Measurements from ENCODE around the gene METTL4.

Gene METTL4, protein sequence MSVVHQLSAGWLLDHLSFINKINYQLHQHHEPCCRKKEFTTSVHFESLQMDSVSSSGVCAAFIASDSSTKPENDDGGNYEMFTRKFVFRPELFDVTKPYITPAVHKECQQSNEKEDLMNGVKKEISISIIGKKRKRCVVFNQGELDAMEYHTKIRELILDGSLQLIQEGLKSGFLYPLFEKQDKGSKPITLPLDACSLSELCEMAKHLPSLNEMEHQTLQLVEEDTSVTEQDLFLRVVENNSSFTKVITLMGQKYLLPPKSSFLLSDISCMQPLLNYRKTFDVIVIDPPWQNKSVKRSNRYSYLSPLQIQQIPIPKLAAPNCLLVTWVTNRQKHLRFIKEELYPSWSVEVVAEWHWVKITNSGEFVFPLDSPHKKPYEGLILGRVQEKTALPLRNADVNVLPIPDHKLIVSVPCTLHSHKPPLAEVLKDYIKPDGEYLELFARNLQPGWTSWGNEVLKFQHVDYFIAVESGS

DNA sequence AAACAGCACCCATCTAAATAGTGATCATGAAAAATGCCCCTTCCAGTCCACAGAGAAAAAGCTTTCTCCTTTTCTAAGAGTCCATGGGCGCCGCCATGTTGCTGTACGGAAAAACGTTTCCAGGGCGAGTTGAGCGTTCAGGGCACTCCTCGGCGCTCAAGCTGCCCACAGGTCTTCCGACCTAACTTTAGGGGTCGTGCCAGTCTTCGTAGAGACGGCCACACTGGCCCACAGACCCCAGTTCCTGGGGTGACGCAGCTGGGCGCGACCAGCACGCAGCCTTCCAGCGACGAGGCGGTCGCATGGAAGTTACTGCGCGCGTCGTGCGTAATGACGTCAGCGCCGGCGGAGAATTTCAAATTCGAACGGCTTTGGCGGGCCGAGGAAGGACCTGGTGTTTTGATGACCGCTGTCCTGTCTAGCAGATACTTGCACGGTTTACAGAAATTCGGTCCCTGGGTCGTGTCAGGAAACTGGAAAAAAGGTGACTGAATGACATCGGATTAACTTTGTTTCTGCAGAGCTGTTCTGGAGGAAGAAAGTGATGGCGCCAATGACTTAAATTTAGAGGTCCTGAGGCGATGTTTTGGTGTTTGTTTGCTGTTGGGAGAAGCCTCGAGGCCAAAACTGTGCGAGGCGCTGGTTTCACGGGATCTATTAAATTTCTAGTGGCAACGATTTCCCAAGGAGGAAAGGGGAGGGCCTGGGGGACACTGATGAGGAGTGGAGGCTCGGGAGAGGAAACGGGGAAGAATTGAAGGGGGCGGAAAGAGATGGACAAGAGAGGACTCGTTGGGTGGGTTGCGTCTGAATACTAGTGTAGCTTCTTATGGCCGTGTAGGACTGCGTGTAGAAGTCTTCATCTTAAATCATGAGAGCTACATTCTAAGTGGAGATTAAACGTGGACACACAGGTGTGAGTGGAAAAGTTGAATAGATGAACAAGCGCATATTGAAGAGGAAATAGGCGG, at the start of gene METTL4, which contains the start of gene NDC80:
Gene METTL4 (minus strand): TSS at position 306 of the 971 bp plus-strand sequence. CDS start 4,289 bp downstream, outside the sequence.
Gene NDC80 (plus strand): TSS at position 358 of the 971 bp plus-strand sequence. CDS start 1,429 bp downstream, outside the sequence.
- FAIRE-seq = no peak

DNA sequence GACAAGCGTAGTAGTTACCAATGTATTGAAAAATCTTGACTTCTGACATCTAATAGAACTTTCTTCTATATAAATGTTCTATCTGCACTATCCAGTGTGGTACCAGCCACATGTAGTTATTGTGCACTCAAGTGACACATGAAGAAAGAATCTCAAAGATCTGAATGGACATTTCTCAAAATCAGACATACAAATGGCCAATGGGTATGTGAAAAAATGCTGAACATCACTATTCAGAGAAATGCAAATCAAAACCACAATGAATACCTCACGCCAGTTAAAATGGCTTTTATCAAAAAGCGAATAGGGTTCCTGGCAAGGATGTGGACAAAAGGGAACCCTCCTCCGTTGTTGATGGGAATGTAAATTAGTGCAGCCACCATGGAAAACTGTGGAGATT, 46.7 kb upstream of the METTL4 start:
- no peak for FAIRE-seq

DNA sequence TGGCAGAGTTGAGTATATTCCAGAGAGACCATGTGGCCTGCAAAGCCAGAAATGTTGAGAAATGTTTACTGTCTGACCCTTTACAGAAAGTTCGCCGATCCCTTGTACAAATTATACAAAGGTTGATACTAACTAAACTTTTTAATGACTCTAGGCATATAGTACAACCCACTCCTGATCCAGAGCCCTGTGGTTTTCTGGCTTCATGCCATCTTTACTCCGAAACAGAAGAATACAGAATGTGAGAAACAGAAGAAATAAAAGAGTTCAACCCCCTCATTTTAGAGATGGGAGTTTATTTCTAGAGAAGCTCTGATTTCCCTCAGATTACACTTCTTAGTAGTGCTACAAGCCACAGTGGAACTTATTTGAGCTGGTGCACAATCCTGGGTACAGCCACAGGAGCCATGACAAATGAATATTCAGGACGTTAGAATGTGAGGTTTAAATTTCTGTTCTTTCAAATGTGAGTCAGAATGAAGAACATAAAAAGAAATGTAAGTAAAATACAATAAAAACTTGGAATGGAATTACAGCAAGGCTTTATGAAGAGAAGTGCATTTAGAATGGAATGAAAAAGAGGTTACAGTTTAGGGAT, 46.2 kb upstream of the METTL4 start:
- no peak for FAIRE-seq

DNA sequence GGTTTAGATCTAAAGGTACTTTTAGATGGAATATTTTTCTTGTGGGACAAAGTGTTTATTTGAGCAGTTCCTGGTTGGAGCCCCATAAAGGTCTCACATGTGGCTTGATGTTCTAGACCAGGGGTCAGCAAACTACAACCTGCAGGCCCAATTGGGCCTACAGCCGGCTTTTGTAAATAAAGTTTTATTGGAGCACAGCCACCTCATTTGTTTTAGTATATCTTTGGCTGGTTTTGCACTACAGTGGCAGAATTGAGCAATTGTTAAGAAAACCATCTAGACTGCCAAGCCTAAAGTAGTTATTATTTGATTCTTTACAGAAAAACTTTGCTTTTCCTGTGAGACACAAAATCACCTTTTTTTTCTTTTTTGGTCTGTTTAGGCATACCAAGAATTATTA, 41.7 kb upstream of the METTL4 start:
- no peak for FAIRE-seq

DNA sequence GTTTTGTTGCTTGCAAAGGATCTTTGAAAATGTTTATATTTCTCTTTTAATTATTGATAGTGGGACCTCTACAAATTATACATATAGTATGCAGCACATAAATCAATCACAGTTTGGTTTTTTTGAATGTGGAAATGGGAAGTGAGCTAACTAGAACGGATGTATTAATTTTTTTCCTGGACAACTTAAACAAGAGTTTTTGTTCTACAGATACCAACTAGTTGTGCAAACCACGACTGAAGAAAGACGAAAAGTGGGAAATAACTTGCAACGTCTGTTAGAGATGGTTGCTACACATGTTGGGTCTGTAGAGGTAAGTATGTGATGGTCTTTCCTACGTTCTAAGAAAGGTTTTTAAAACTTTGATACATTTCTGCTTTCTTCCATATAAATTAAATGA, 39.2 kb upstream of the METTL4 start:
- no peak for FAIRE-seq

DNA sequence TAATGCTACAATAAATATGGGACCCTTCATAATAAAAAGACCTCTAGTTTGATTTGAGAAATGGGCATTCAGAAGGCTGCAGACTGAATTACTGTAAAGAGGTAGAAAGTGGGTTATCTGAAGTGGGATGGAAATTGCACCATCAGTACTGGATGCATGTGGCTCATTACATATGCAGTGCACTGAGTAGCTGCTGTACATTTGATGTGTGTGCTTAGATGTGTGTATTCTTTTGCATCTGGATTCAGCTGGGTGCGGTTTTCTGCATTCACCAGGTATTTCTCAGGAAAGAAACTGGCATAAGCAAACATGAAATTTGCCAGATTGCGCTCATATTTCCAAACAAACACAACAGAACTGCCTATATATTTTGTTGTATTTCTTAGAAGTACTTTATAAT, 38.3 kb upstream of the METTL4 start:
- no peak for FAIRE-seq

DNA sequence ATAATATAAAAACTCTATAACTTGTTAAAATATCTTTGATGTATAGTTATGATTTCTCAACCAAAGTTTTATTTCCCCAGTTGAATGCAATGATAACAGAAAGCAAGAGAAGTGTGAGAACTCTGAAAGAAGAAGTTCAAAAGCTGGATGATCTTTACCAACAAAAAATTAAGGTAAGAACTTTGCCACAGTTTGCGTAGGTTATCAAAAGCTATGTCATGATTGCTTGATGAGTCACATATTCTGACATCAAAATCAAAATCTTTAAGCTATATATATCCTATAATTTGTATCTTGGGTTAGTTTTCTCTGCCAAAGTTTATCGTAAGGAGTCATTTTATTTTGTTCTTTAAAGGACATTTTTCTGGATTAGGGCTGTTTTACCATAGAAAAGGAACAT, 35.0 kb upstream of the METTL4 start:
- no peak for FAIRE-seq

DNA sequence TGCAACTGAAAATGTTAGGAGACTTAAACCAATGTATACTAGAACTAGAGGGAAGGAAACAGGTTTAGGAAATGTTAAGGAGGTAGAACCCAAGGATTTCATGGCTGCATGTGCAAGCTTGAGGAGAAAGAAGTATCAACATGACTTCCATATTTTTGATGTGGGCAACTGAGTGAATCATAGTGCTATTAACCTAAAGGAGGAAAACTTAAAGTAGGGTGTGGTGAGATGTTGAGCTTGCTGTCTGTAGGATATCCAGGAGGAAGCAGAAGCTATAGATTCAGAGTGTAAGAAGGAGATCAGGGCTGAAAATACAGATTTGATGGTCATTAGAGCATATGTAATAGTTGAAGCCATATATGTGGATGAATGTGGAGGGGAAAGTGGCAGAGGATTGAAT, 31.5 kb upstream of the METTL4 start:
- no peak for FAIRE-seq

DNA sequence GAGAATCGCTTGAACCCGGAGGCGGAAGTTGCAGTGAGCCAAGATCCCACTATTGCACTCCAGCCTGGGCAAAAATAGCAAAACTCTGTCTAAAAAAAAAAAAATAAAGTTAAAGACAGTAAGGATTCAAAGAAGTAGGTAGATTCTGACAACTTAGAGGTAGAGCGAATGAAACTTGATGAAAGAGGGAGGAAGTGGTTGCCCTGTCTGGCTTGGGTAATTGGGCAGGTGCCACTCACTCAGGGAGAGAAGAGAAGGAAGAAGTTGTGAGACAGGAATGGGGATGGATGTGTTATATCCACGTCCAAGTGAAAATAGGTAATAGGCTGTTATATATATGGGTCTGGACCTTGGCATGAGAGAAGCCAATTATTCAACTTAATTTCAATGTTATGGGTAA, 26.3 kb upstream of the METTL4 start:
- no peak for FAIRE-seq

DNA sequence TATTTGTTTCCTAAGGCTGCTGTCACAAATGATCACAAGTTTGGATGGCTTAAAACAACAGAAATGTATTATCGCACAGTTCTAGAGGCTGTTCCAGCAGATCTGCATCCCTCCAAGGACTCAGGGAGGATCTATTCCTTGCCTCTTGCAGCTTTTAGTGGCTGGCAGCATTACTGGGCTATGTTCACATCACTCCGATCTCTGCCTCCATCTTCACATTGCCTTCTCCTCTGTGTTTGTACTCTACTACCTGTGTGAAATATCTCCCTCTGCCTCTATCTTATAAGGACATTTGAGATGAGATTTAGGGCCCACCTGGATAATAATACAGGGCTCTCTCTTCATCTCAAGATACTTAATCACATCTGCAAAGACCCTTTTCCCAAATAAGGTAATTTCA, 19.0 kb upstream of the METTL4 start:
- FAIRE-seq = no peak

DNA sequence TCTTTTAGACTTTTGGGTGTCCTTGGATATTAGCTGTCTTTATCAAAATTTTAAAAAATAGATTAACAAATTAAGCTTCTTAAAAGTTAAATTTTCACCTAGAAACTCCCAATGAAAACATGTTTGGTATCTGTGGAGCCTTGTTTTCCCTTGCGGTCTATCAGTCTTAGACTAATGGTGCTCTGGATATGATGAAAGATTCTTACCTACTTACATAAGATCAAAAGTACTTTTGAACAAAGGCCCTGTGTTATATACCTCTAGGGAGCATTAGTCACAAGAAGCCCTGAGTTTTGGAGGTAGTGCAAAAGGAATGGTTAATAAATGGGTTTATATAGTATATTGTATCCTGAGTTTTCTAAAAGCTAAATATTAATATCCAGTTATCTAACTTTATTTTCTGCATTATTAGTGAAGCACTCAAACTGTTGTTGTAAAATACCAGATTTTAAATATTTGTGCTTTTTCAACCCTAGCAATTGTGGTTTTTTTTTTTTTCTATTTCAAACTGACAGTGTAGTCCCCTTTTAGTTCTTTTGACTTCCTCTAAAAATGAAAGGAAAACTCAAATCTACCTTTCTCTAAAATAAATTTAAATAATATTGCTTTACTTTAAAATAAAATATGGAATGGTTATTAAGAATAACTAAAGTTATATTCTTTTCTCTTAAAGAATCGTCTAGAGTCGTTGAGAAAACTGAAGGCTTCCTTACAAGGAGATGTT, 18.2 kb upstream of the METTL4 start:
- FAIRE-seq = no peak

DNA sequence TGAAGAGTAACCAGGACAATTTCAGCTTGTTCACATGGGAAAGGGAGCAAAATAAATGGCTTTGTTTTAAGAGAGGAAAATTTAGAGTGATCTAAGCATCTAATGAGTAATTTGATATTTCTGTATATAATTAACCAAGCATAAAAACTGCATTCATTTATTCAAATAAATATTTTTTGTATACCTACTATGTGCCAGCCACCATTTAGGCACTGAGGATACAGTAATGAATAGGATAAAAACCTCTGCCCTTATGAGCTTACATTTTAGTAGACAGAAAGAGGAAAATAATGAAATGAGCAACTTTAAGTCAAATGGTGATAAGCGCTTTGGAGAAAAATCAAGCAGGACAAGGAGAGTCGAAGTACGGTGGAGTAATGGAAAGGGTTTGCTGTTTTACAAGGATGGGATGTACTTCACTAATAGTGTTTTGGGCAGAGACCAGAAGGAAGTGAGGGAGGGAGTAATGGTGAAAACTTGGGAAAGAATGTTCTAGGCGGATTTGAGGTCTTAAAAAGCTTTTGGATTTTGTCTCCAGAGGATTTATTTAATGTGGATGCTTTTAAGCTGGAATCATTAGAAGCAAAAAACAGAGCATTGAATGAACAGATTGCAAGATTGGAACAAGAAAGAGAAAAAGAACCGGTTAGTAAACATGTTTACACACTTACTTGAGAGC, 17.5 kb upstream of the METTL4 start:
- FAIRE-seq = no peak

DNA sequence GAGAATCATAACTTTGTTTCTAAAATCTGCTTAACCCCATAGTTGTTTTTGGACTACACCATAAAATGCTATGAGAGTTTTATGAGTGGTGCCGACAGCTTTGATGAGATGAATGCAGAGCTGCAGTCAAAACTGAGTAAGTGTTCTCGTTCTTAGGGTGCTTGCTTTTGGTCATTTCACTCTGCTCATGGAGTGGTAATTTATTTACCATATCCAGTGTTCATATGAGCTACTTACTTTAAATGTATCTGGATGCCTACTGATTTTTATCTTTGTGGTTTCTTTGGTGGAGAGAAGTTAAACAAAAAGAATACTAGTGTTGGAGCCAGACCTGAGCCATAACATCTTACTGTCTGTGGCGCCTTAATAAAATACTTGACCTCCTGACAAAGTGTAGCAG, 16.5 kb upstream of the METTL4 start:
- FAIRE-seq = no peak

DNA sequence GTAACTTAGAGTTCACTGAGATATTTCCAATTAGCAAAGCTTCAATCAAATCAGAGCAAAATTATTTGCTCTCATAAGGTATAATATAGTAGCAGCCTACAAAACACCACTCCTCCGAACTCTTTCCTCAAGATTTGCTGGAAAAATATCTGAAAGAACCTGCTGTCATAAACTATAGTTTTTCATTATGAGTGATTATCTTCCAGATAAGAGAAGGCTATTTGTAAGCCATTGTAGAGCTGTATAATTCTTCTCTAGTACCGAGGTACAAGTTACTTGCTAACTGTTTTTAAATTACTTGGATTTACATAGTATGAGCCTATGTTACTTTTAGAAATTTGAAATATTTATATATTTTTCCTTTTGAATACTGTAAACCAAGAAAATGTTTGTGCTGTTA, 2.1 kb upstream of the METTL4 start:
- FAIRE-seq = no peak

DNA sequence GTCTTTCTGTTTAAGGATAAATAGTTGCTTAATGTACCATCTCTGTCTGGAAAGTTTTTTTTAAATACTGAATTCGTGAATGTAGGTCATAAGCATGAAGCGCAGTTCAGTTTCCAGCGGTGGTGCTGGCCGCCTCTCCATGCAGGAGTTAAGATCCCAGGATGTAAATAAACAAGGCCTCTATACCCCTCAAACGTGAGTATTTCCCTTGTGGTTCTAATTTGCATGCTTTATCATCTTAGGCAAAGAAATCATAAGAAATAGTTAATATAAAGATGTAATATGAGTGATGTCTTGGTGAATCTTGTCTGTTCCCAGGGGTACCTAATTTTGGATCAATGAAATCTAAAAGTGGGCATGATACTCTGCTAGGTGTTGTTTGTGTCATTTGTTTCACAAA, 1.6 kb upstream of the METTL4 start:
- no peak for FAIRE-seq

DNA sequence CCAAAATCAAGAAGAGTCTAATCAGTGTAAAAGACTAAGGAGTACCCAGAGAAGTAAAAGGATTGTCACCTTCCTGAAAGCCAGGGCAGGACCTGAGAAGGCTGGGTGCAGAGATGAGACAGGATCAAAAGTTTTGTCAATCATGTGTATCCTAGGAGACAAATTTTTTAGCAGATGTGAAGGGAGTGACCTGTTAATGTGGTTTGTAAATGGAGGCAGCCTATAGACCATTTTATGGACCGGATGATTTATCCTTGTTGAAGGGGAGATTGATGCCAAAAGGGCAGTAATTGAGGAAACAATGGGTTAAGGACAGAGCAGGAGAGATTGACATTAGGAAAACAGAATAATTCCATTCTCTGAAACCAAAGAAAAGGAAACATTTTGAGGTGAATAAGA, 865 bp upstream of the METTL4 start:
- FAIRE-seq = no peak

DNA sequence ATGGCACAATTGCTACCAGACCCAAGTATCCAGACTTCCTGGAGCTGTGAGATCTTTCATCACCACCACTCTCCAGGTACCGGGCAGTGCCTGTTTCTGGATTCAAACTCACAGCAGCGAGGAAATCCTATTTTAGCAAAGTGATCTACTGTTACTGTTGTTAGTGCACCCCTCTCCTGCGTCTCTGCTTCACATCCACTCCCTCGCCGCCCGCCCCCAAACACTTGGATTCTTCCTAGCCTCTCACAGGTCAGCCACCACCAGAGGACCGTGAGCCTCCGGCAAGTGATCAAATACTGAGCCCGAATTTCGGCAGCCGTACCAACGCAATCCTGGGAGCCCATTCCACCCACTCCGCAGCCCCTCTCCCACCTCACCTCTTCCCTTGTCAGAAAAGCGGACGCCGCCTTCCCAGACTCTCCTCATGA, 519 bp downstream of the METTL4 start:
- FAIRE-seq = no peak

DNA sequence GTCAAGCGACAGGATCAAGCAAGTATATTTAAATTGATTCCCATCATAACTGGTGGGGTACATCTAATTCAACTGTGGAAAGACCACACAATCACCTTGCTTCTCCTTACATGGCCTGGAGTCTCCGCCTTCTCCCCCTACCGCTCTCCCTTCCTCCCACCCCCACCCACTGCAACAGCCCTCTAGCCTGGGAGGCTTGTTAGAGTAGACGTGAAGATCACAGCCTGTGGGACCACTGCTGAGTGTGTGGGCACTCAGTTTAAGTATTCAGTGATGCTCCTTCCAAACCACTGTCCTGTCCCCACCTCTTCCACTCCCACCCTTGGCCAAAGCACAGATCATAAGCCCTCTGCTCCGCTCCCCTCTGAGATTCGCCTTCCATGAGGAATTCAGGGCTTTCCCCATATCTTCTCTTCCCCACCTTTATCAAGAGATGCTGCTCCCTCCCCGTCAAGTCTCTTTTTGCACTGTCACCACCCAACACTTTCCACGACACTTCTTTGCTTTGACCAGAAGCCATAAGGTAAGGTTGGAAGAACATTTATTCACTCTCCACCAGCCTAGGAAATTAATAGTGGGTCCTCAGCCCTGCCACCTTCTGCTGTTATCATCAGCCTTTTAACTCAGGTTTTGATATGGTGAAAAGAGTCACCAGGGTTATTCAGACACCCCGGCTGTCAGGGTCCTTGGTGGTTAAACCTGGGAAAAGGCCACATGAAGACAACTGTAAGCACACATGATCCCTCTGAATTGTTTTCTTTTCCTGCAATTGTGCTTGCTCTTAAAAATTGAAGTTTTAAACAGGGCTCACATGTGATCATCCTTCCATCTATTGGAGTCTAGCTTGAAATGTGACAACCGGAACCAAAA, 1.7 kb downstream of the METTL4 start:
- no peak for FAIRE-seq

DNA sequence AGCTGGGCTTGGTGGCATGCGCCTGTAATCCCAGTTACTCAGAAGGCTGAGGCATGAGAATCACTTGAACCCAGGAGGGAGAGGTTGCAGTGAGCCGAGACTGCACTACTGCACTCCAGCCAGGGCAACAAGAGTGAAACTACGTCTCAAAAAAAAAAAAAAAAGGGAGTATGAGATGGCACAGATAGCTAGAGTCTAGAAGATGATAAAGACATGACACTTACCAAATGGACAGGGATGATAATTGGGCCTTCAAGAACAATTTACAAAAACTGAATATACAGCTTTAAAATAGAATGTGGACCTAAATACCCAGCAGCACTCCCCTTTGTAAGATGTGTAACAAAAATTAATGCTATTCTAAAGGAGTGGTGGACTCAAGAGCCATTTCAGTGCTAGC, 2.7 kb downstream of the METTL4 start:
- FAIRE-seq = no peak

DNA sequence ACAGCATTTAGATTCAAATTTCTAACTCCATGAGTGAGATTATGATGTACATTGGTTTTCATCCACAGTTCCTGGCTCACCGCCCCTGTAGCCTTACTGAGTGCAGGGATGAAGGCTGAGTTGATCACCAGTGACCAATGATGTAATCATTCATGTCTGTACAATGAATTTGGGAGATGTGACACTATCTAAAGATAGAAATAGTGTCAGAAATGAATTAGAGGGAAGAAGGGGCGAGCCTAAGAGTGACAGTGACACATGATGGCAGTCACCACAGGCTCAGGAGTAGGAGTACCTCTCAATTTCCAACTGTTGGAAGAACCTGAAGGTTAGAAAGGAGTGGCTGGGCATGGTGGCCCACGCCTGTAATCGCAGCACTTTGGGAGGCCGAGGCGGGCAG, 3.2 kb downstream of the METTL4 start:
- no peak for FAIRE-seq

DNA sequence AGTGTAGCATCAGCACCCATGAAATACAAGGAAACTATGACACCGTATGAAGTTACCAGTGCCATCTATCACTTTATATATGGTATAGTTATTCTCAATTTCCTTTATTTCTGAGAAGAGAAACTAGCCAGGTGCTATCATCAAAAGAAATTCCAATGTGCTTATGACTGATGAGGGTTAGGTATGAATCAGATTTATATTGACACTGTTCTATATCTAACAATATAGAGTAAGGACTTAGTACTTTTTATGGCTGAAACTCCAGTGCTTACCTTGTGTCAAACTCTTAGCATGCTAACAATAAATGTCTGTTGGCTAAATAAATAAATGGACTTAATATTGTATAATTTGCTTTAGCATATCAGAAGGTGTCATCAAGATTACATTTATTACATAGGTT, 6.9 kb downstream of the METTL4 start:
- peak; percentile 51 for FAIRE-seq
